Posterior cingulate gyrus (tissue), 11 donors: Measurements from ENCODE around the gene PDE8A.
A peak's percentile ranks its signal among the peaks of the same experiment; 100 is the strongest.

Experiments used
- DNase-seq, 10 donors: peaks; one replicate each; pipeline versions ENCODE4 v3.0.0 to v3.0.0-alpha.2; 2020 to 2021; ENCODE audit warnings: mixed read lengths in 3 of 10
- intact Hi-C: fragments of 100-400 bp; cut with DNase I; formaldehyde crosslinking; loops from one replicate; pipeline ENCODE4 v1.15.1; 2023

PDE8A gene

DNA sequence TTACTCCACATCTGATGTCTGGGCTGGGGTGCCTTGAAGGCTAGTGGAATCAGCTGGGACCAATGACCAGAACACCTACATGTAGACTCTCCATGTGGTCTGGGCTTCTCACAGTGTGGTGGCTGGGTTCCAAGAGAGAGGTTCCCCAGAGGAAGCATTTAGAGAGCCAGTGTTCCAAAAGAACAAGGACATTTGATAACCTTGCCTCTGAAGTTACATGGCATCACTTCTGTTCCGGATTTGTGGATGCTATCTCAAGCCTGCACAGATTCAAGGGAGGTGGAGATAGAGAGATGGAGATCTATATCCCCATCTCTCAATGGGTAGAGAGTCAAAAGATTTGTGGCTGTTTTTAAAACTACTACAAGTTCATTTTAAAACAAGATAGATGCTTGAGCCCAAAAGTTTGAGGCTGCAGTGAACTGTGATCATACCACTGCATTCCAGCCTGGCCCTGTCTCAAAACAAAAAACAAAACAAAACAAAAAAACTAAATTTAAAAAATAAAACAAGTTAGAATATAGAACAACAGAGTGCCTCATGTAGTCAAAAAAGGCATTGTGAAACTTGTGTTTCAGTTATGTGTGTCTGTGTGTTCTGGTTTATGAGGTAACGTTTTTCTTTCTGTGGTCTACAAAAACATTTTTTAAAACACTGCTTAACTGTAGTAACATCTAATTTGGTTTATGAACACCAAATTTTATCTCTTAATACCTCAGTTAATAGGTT lies 44.8 kb downstream of the PDE8A start:
- no peak for DNase-seq
- intact Hi-C loops = no loop called here

DNA sequence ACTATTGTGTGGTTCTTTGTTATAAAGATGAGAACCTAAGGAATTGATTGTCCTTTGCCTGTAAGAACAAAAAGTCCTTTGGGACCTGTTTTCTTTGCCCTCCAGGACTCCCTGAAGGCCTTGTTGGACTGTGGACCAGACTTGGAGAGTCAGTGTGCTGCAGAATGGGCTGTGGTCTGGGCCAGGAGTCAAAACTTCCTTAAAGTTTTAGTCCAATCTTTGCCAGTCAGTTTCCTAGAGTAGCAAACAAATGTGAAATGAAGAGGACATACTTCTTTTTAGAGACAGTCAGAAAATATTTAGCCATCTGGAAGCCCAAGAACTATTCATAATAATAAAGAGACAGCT lies 45.4 kb downstream of the PDE8A start:
- DNase-seq = no peak
- intact Hi-C loops = no loop called here

DNA sequence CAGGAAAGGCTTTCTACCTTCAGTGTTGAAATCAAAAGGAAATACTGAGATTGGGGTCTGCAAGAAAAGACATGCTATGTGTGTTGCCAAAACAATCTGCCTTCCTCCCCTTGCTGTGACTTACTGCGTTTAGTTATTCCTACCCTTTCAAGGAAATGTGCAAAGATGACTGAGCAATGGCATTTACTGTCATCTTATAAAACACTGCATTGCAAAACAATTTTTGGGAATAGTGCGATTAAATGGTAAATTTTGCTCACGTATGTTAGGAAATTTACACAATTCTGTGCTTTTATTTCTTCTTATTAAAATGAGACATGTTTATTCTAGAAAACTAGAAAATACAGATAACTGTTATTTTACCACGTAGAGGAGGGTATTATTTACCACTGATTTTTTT lies 45.8 kb downstream of the PDE8A start:
- intact Hi-C loops = no loop called here
- DNase-seq = no peak

DNA sequence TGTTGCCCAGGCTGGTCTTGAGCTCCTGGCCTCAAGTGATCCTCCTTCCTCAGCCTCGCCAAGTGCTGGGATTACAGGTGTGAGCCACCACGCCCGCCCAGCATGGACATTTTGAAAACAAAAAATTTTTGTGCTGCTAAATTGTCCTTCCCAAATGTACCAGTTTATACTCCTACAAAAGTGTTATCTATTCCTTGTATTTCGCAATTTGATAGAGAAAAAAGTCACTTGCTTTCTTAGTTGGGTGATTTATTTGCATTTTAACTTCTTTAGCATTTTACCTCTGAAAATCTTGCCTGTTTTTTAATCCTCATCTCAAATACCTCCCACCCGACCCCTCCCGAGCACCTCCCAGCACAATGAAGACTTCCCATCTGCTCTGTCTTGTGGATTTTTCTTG lies 46.8 kb downstream of the PDE8A start:
- DNase-seq = no peak
- intact Hi-C loops = no loop called here

DNA sequence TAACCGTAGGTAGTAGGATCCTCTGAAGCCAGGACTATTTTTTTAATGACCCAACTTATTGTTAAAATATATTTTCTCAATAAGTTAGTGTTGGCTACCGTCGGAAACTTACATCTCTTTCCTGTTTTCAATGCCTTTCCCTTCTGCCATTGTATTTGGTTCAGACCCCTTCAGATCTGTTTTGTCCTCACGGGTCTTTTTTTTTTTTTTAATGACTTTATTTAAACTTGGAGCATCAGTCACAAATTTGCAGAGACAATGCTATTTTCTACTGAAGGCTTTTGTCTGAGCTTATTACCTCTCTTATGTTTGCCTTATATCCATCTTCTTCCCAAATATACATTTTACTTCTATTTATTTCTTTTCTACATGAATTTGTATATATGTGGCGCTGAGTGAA lies 47.6 kb downstream of the PDE8A start:
- DNase-seq = no peak
- intact Hi-C loops = no loop called here

DNA sequence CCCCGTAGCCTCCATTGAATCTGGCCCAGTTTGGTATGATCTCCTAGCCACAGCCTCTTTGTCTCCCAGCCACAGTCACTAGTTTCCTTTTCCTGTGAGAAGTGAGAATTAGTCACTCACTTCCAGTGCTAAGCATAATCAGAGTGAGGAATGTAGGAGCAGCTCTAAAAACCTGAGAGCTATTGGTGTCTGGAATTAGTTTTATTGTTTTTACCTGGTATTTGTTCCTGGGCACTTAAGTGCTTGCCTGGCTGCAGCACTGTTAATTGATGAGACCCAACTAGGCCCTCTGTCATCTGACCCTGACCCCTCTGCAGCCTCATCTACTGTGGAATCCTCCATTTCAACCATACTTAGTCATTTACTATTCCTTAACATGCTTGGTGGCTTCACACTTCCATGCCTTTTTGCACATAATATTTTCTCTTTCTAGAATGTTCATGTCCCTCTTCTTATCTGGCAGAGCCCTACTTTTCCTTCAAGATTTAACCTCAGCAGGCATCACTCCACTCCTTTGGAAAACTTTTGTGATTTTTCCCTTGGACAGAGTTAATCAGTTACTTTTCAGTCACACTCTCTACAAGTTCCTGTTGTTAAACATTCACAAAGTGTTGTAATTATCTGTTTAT lies 48.8 kb downstream of the PDE8A start:
- no peak for DNase-seq
- intact Hi-C loops = no loop called here

DNA sequence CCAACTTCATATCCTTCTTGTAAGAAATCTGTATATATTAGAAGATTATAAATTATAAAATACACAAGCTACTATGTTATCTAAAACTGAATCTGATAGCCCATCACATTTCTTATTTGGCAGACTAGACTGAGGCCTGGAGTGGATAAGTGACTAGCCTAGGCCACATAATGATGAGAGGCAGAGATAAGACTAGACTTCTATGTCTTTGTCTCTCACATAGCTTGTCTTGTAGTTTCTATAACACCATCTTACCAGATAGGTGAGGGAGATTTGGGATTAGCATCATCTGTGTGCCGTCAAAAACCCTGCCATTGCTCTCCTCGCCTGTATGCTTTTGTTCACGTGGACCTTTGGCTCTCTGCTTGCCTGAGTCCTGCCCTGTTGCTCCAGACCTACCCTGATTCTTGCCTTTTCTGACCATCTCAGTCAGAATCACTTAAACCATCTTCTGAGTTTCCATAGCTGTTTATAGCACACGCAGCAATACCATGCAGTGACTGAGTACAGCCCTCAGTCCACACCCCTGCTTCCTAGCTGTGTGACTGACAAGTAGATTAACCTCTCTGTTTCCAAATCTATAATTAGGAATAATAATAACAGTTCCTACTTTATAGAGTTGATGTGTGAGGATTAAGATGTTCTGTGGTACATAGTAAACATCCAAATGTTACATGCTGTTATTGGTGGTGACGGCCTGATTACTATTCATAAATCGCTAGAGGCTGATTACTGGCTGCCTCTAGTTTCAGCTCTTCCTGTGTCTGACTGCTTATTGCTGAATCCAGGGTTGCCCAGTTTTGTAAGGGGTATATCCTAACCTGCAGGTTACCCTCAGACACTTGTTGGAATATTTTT lies 49.7 kb downstream of the PDE8A start:
- no peak for DNase-seq
- intact Hi-C loops = no loop called here

DNA sequence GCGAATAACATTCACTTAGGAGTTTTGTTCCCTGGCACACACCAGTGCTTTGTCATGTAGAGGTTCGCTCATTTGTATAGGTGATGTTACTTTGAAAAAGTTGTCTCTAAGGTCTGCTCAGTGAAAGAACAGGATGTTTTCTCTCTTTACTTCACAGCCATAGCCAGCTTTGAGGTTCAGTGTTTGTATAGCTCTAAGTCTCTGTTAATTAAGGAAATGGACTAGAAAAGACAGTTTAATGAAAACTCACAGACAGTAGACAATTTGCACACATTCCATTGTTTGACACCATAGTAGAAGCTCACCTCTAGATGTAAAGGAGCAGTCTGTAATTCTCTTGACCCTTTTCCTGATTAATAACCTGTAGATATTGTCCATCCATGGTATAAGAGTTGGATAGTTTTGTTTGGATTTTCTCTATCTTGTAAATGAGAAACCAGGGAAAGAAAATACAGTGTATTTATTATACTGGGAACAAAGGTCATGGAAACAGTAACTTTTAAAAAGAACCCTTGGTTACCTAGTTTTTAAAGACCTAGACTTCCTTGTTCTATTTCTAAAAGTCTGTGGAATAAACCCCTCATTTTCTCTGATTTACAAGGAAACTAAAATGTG lies 50.4 kb downstream of the PDE8A start:
- intact Hi-C loops = no loop called here
- DNase-seq = no peak

DNA sequence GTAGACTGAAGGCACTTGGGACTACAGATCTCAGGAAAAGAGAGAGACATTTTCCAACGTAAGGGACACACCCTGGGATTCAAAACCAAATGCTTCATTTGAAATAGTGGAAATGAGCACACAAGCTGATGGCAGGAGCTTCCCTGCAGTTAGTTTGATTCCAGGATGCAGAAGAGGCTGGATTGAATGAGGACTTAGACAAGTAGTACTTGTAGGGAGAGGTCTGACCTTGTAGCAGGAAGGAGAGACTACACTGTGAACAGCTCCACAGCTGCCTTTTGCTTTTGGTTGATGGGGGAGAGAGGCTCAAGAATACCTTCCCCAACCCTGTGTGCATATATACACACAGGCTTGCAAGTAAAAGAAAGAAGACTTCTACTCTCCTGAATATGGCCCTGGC lies 51.5 kb downstream of the PDE8A start:
- DNase-seq = no peak
- intact Hi-C loops = no loop called here

DNA sequence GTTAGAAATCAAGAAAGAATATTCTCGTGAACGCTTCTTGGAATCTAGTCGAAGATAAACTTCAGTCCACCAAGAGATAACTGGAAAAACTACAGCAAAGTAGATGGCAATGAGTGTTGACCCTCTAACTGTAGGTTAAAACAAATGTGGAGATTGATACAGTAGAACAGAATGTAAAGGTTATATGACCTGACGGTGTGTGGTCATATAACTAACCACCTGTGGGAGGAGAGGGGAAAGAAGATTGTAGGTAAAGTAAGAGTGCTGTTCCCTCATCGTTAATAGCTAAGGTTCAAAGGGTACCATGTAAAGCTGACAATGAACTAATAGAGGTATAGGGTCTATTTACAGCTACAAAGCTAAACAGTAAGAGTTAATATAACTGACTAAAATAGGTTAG lies 52.6 kb downstream of the PDE8A start:
- DNase-seq = no peak
- intact Hi-C loops = no loop called here

DNA sequence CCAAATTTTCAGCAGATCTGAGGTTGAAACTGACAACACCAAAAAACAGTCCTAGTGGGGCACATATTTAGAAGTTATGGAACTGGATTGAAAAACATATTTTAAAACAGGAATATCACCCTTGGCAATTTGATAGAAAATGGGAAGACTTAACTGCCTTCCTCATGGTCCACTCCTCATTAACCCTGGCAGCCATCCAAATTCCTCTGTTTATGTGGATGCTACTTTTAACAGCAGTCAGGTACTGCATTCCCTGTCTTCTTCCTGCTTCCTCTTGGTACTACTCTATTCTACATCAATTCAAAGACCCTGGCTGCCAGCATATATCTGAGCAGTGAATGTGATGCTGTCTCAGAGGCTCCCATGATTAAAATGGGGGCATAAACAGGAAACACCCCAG lies 54.3 kb downstream of the PDE8A start:
- intact Hi-C loops = no loop called here
- no peak for DNase-seq

DNA sequence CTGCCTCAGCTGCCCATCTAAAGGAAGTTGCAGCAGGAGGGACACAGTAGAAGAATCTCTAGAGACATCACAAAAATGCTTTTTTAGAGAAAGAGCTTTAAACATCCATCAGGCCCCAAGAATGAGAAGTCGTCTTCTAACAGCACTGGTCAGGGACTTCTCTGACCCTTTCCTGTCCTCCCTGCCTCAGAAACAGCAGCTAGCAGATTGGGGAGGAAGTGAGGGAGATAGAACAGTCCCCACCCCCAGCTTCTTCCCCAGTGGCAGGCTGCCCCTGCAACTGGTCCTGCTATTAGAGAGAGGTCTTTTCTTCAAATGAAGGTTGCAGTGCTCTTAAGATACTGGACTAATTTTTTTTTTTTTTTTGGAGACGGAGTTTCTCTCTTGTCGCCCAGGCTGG lies 55.1 kb downstream of the PDE8A start:
- peak in 2 of 10 donors; percentile 46 to 62 for DNase-seq
- intact Hi-C loops = no loop called here

DNA sequence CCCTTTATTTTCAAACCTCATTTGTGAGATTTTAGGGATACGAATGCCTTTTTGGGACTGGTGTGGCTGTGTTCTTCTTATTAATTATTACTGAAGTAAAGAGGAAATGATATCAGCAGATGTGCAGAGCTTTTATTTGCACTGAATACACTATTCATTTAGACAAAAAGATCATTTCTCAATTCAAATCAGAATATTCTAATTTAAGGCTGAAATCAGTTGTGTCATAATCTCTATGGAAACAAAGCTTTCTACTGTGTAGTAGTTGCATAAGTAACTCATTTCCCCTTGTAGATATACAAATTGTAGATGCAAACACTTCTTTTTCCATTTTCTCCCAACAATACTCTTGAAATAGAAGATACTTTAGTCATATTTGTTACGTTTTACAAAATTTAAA lies 56.0 kb downstream of the PDE8A start:
- DNase-seq = no peak
- intact Hi-C loops = no loop called here

DNA sequence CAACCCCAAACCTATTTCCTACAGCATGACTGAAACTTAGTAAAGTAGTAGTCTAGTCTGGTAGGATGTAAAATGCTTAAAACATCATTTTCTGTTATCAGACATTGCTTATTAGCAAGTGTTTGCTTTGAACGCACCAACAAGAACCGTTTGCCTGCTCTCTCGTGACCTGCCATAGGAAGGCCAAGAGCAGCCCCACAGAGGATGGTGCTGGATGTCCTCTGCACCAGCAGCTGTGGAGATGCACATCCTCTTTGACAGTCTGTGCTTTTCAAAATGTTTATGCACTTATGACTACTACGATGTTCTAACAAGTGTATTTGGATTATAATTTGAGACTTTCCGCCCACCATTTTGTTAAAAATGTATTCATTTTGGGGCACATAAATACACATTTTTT lies 59.6 kb downstream of the PDE8A start:
- intact Hi-C loops = loop anchor here (5.0 to 10.0 kb wide), 2 partner anchors 59 to 74 kb away; partner anchors contain the start of gene PDE8A
- DNase-seq = no peak

DNA sequence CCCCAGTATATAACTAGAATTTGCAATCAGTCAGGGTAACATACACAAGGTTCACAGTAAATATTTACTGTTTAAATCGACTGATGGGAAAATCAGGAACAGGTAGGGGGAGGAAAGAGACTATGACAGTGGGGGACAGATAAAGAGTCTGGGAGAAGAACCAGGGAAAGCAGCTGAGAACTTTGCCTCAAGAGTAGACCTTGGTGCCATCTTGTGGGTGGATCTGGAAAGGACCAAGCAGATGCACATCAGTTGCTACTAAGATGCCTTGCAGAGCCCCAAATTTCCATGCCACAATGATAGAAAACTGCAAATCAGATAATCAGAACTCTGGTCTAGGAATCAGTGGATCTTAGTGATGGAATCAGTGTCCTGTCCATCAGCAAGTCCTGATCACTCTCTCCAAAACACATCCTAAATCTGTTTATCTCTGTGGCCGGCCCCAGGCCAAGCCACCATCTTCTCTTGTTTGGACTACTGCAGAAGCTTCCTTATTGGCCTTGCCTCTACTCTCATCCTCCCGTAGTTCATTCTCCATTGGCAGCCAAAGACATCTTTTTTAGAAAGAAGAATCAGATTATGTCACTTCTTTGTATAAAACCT lies 62.7 kb downstream of the PDE8A start:
- peak in 7 of 10 donors; percentile 54 to 90 (median 70) for DNase-seq
- intact Hi-C loops = loop anchor here (1.0 to 10.0 kb wide), 3 partner anchors 62 to 89 kb away; partner anchors contain the start of gene PDE8A

DNA sequence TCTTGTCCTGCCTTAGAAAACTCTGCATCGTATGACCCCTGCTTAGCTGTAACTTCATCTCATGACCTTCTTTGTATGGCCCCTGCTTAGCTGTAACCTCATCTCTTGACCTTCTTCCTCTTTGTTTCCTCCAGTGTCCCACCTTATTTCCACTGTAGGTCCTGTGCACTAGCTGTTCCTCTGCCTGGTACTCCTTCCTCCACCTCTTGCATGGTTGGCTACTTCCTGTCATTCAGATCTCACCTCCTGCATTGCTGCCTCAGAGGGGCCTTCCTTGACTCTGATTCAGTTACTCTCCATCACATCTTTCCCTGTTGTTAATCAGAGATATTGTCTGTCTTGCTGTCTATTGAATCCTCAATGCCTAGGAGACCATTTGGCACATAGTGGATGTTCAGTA lies 63.2 kb downstream of the PDE8A start:
- intact Hi-C loops = loop anchor here (1.0 to 10.0 kb wide), 3 partner anchors 63 to 90 kb away; partner anchors contain the start of gene PDE8A
- no peak for DNase-seq

DNA sequence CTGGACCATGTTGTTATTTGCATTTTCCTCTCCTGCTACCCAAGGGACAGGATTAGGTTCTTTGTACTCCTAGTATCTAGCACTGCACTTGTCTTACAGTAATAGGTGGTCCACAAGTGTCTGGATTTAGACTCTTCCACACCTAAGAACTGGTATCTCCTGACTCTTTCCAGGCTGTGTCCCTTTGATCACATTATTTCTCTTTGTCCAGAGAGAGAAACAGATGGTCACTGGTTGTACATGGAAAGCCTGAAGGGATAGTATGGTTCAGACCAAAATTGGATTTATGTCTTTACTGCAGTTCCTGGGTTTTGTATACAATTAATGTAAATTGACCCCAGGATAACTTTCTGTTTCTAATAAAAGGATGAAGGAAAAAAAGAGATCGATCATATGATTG lies 64.0 kb downstream of the PDE8A start:
- intact Hi-C loops = loop anchor here (10.0 kb wide), 1 partner anchor 69 kb away; no protein-coding TSS in a partner anchor

DNA sequence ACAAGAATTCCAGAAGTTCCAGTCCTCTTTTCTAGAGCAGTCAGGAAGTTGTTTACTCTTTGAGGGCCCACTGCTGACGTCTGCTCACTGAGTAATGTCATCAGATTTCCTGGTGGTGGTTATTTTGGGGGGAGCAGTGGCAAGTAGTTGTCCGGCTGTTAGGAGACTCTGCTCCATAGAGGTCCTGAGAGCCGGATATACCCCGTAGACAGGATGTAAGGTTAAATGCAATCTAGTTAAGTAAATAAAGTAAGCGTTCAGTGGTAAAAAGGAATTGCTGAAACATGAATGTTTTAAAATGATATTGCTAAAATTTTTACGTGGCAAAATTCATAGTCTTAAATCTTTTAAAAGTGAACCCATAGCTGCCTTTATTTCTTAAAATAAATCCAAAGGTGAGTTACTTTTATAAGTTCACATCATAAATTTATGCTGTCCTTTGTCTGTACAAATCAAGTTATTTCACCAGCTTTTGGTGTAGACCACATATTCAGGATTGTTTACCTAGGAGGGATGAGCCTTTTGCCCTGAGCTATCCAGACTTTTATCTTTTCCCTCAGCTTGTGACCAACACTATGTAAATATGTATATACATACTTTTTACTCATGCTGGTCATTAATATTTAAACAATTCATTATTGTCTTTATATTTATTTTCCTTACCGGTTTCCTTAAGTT lies 65.8 kb downstream of the PDE8A start:
- intact Hi-C loops = loop anchor here (10.0 kb wide), 1 partner anchor 67 kb away; no protein-coding TSS in a partner anchor
- DNase-seq = no peak

More for the DNA sequence above, 64.0 kb downstream of the PDE8A start:
- DNase-seq = no peak

DNA sequence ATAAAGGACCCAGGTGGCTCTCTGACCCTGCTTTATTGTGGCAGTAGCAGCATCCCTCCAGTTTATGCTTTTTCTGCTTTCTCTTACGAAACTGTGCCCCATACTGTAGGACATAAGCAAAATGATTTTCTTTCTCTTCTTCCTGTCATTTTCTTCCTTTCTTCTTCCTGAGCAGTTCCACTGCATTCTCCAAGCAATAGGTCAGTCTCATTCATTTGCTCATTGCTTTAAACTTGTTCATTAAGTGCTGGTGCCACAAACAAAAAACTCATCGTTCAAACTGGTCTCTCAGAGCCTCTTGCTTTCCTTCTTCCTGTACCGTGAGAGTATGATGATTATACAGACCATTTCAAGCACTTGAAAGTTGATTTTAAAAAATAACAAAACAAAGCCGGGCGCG lies 66.8 kb downstream of the PDE8A start:
- intact Hi-C loops = loop anchor here (10.0 kb wide), 1 partner anchor 66 kb away; no protein-coding TSS in a partner anchor
- DNase-seq = no peak

DNA sequence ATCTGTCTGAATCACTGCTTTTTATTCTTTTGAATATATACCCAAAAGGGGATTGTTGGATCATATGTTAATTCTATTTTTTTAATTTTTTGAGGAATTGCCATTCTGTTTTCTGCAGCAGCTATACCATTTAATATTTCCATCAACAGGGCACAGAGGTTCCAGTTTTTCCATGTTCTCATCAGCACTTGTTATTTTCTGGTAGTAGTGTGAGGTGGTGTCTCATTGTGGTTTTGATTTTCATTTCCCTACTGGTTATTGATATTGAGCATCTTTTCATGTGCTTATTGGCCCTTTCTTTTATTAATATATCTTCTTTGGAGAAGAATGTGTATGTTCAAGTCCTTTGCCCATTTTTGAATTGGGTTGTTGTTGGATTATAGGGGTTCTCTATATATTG lies 68.1 kb downstream of the PDE8A start:
- DNase-seq = no peak
- intact Hi-C loops = loop anchor here (10.0 kb wide), 1 partner anchor 65 kb away; no protein-coding TSS in a partner anchor
